ENCODE measurements around the gene FSTL3.

Gene FSTL3

GRCh38 chr19:645912-646778, 30.0 kb upstream of the FSTL3 start:
- no peak for DNase-seq

GRCh38 chr19:646779-647565, 29.2 kb upstream of the FSTL3 start:
- no peak for DNase-seq

GRCh38 chr19:647566-648284, 28.5 kb upstream of the FSTL3 start:
- no peak for DNase-seq

GRCh38 chr19:648305-648704, 27.9 kb upstream of the FSTL3 start:
- DNase-seq = no peak

GRCh38 chr19:648904-649801, 27.0 kb upstream of the FSTL3 start:
- DNase-seq = no peak

- DNase-seq = no peak
These were observed 26.1 kb upstream of the FSTL3 start for GRCh38 chr19:650121-650520.

- DNase-seq = no peak
These were observed 24.9 kb upstream of the FSTL3 start for GRCh38 chr19:651114-651818.

- DNase-seq = no peak
These were observed 24.2 kb upstream of the FSTL3 start for GRCh38 chr19:651991-652390.

- no peak for DNase-seq
These were observed 23.5 kb upstream of the FSTL3 start for GRCh38 chr19:652467-653389.

GRCh38 chr19:653425-653824, 22.8 kb upstream of the FSTL3 start:
- DNase-seq = no peak

- no peak for DNase-seq
These were observed 20.5 kb upstream of the FSTL3 start for GRCh38 chr19:655691-656090.

- no peak for DNase-seq
These were observed 19.2 kb upstream of the FSTL3 start for GRCh38 chr19:656751-657559.

- no peak for DNase-seq
These were observed 18.6 kb upstream of the FSTL3 start for GRCh38 chr19:657611-658010.

GRCh38 chr19:658059-658839, 17.9 kb upstream of the FSTL3 start:
- no peak for DNase-seq

GRCh38 chr19:658916-659839, 17.0 kb upstream of the FSTL3 start:
- DNase-seq = no peak

GRCh38 chr19:660793-661426, 15.3 kb upstream of the FSTL3 start:
- DNase-seq = no peak

Data from NCI-H526 treated with DMSO at 0.1 percent for 48 hours (cell line).